OCI-LY7 (cell line): ENCODE measurements around the gene ACKR4.

ENCODE experiments used
- EZH2phosphoT487 ChIP-seq: fragments of 200-600 bp; sonication (generic); IDR thresholded peaks from 2 replicates; pipeline ENCODE4 v1.6.1; 2018; ENCODE audit warnings: low read depth, borderline replicate concordance, mild to moderate bottlenecking, mixed run types, antibody characterized with exemption, low read length, moderate library complexity, mixed read lengths
- TF ChIP-seq, protein P1 (sequence below): fragments of 200-600 bp; sonication (generic); conservative IDR thresholded peaks from 2 replicates; pipeline ENCODE4 v1.5.1; 2014; ENCODE audit warnings: mild to moderate bottlenecking, antibody characterized with exemption, low read length, moderate library complexity, mixed read lengths

DNA sequence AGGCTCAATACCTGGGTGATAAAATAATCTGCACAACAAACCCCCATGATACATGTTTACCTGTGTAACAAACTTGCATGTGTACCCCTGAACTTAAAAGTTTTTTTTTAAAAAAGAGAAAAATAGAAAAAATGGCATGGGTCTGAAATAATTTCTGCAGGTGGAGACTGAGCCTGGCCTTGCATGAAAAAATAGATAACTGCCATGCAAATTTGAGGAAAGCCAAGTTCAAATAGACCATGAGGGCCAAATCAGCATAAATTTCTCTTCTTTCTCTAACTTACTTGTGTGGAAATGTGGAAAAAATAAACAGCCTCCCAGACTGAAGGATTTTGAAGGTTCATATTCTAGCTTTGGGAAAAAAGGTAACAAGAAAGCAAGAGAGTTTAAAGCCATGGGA is 744 bp upstream of the ACKR4 start:
- TF ChIP-seq, protein P1, sequence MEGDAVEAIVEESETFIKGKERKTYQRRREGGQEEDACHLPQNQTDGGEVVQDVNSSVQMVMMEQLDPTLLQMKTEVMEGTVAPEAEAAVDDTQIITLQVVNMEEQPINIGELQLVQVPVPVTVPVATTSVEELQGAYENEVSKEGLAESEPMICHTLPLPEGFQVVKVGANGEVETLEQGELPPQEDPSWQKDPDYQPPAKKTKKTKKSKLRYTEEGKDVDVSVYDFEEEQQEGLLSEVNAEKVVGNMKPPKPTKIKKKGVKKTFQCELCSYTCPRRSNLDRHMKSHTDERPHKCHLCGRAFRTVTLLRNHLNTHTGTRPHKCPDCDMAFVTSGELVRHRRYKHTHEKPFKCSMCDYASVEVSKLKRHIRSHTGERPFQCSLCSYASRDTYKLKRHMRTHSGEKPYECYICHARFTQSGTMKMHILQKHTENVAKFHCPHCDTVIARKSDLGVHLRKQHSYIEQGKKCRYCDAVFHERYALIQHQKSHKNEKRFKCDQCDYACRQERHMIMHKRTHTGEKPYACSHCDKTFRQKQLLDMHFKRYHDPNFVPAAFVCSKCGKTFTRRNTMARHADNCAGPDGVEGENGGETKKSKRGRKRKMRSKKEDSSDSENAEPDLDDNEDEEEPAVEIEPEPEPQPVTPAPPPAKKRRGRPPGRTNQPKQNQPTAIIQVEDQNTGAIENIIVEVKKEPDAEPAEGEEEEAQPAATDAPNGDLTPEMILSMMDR = no peak
- TF ChIP-seq EZH2phosphoT487 = no peak
